Measurements from ENCODE around the gene SP1. TPM values are rescaled to one million over a fixed set of nuclear protein-coding genes. Genes with fewer than 3 reads are reported as not detected.
A peak's percentile ranks its signal among the peaks of the same experiment; 100 is the strongest.
"Not testable (repeated sequence)": the region's sequence is repeated elsewhere in the genome, so short reads cannot be mapped to it uniquely, and the experiment has no call there.

SP1 gene
- total RNA-seq, 2 donors from 2014 or later = 83.6 to 96.8 TPM

DNA sequence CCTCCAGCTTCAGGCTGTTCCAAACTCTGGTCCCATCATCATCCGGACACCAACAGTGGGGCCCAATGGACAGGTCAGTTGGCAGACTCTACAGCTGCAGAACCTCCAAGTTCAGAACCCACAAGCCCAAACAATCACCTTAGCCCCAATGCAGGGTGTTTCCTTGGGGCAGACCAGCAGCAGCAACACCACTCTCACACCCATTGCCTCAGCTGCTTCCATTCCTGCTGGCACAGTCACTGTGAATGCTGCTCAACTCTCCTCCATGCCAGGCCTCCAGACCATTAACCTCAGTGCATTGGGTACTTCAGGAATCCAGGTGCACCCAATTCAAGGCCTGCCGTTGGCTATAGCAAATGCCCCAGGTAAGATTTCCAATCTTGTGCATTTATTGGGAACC, 3.3 kb downstream of the SP1 start:
- H3K9ac ChIP-seq (ENCODE audit: low read depth in 2 of 2, low read length in 2 of 2) = peak overlapping the region in 1 of 2 donors; percentile 77
- intact Hi-C loops (cut with DNase I) = no loop called here
- TF ChIP-seq, protein P1, sequence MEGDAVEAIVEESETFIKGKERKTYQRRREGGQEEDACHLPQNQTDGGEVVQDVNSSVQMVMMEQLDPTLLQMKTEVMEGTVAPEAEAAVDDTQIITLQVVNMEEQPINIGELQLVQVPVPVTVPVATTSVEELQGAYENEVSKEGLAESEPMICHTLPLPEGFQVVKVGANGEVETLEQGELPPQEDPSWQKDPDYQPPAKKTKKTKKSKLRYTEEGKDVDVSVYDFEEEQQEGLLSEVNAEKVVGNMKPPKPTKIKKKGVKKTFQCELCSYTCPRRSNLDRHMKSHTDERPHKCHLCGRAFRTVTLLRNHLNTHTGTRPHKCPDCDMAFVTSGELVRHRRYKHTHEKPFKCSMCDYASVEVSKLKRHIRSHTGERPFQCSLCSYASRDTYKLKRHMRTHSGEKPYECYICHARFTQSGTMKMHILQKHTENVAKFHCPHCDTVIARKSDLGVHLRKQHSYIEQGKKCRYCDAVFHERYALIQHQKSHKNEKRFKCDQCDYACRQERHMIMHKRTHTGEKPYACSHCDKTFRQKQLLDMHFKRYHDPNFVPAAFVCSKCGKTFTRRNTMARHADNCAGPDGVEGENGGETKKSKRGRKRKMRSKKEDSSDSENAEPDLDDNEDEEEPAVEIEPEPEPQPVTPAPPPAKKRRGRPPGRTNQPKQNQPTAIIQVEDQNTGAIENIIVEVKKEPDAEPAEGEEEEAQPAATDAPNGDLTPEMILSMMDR (IDR thresholded peaks at IDR 0.05) = no peak
- H3K4me3 ChIP-seq = peak overlapping the region; percentile 22
- no peak for DNase-seq
- no peak overlapping the region for H3K27ac ChIP-seq
- peaks cover 11% of the 10 kb centered on the region for H3K36me3 ChIP-seq
- H3K27me3 ChIP-seq = no peaks in the 10 kb centered on the region
- peaks cover 44% of the 10 kb centered on the region for H3K4me1 ChIP-seq
- H3K9me3 ChIP-seq = no peaks in the 10 kb centered on the region

GRCh38 chr12:53386381-53386780, 6.4 kb downstream of the SP1 start:
- intact Hi-C loops (cut with DNase I); H3K9me3 ChIP-seq; DNase-seq; H3K27ac ChIP-seq; H3K27me3 ChIP-seq; H3K4me3 ChIP-seq: not testable (repeated sequence)
- H3K9ac ChIP-seq (ENCODE audit: low read depth in 2 of 2, low read length in 2 of 2) = peak overlapping the region in 1 of 2 donors; percentile 54
- H3K4me1 ChIP-seq = peaks cover 41% of the 10 kb centered on the region
- peaks cover 11% of the 10 kb centered on the region for H3K36me3 ChIP-seq

DNA sequence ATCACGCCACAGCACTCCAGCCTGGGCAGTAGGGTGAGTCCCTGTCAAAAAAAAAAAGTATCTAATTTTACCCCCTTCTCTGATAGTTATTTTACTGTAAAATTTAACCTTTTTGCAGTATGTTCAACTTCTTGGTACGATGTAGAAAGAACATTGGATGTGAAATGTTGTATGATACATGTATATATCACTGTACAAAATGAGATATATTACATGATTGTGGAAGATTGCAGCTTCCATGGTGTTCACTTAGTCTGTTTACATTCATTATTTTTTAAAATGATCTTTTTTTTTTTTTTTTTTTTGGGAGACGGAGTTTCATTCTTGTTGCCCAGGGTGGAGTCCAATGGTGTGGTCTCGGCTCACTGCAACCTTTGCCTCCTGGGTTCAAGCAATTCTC, 9.0 kb downstream of the SP1 start:
- H3K27ac ChIP-seq = peak overlapping the region; percentile 4

DNA sequence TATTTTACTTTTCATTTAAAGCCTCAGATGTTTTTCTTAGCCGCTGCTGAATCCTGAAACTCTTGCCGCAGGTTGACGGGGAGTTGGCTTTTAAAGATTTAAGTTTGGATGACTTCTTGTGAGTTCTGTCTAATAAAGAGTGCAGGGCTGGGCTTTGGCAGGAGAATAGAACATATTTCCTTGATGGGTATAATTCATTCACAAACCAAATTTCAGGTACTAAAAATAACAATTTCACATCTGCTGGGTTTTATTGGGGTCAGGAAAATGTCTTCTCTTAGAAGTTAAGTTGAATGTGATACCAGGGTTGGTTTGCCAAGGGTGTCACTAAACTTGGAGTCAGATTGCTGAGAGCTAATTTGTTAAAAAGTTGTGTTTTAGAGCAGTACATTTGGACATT, 9.7 kb downstream of the SP1 start:
- Histone ChIP-seq H3K4me1 (peaks cover 24% of the 10 kb centered on the region), H3K4me3 (no peak overlapping the region), H3K27me3 (no peaks in the 10 kb centered on the region), H3K27ac (peak overlapping the region; percentile 4), H3K9me3 (no peaks in the 10 kb centered on the region), H3K36me3 (no peaks in the 10 kb centered on the region), H3K9ac (ENCODE audit: low read depth in 2 of 2, low read length in 2 of 2) (no peak overlapping the region)
- intact Hi-C loops (cut with DNase I) = no loop called here
- TF ChIP-seq, protein P1 (IDR thresholded peaks at IDR 0.05) = no peak
- DNase-seq = no peak

More for the DNA sequence above, 9.0 kb downstream of the SP1 start:
- DNase-seq = no peak
- Histone ChIP-seq H3K27me3 (no peaks in the 10 kb centered on the region), H3K9me3 (no peaks in the 10 kb centered on the region), H3K4me1 (peaks cover 29% of the 10 kb centered on the region), H3K9ac (ENCODE audit: low read depth in 2 of 2, low read length in 2 of 2) (no peak overlapping the region), H3K36me3 (no peaks in the 10 kb centered on the region), H3K4me3 (no peak overlapping the region)
- TF ChIP-seq, protein P1 (IDR thresholded peaks at IDR 0.05) = no peak
- intact Hi-C loops (cut with DNase I) = no loop called here

DNA sequence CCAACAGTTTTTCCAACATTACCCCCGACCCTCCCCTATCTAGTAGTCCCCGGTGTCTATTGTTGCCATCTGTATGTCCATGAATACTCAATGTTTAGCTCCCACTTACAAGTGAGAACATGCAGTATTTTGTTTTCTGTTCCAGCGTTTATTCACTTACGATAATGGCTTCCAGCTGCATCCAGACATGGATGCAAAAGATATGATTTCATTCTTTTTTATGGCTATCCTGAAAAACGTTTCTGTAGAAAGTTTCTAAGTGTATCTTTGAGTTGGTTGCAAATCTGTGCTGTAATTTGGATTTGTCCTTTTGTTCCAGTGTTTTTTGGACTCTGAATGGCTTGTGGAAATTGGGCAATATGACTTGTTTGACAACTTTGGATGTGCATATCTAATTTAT, 11.7 kb downstream of the SP1 start:
- TF ChIP-seq, protein P1 (IDR thresholded peaks at IDR 0.05) = no peak
- peaks cover 13% of the 10 kb centered on the region for H3K4me1 ChIP-seq
- H3K9me3 ChIP-seq = no peaks in the 10 kb centered on the region
- H3K9ac ChIP-seq (ENCODE audit: low read depth in 2 of 2, low read length in 2 of 2) = no peak overlapping the region
- intact Hi-C loops (cut with DNase I) = no loop called here
- H3K27ac ChIP-seq = peak overlapping the region; percentile 12
- no peaks in the 10 kb centered on the region for H3K36me3 ChIP-seq
- no peak for DNase-seq
- no peak overlapping the region for H3K4me3 ChIP-seq
- no peaks in the 10 kb centered on the region for H3K27me3 ChIP-seq

- no peaks in the 10 kb centered on the region for H3K9me3 ChIP-seq
- no peak overlapping the region for H3K27ac ChIP-seq
- TF ChIP-seq, protein P1 (IDR thresholded peaks at IDR 0.05) = no peak
- no peak overlapping the region for H3K9ac ChIP-seq (ENCODE audit: low read depth in 2 of 2, low read length in 2 of 2)
- no peaks in the 10 kb centered on the region for H3K36me3 ChIP-seq
- no peak overlapping the region for H3K4me3 ChIP-seq
- no peaks in the 10 kb centered on the region for H3K4me1 ChIP-seq
- H3K27me3 ChIP-seq = no peaks in the 10 kb centered on the region
- intact Hi-C loops (cut with DNase I) = no loop called here
- no peak for DNase-seq
Measured at GRCh38 chr12:53399896-53400295, 19.9 kb downstream of the SP1 start.

- H3K9ac ChIP-seq (ENCODE audit: low read depth in 2 of 2, low read length in 2 of 2); intact Hi-C loops (cut with DNase I); H3K4me3 ChIP-seq; H3K27ac ChIP-seq; H3K4me1 ChIP-seq; H3K36me3 ChIP-seq; H3K27me3 ChIP-seq; H3K9me3 ChIP-seq; DNase-seq: not testable (repeated sequence)
Measured at GRCh38 chr12:53402351-53402750, 22.4 kb downstream of the SP1 start.
